Ascending aorta (tissue), 2 donors: Measurements from ENCODE around the gene C12orf60. TPM values are rescaled to one million over a fixed set of nuclear protein-coding genes. Genes with fewer than 3 reads are reported as not detected.

Source experiments
- DNase-seq, 2 donors: peaks; one replicate each; pipeline ENCODE4 v3.0.0-alpha.2; 2019; ENCODE audit warnings: low spot score in 2 of 2
- H3K27ac ChIP-seq, 2 donors: fragments of 200-600 bp; sonication (generic); one replicate each; pipeline ENCODE4 v1.5.1; 2016 to 2017; ENCODE audit warnings: mild to moderate bottlenecking in 1 of 2
- H3K27me3 ChIP-seq: fragments of 200-600 bp; sonication (generic); one replicate; pipeline ENCODE4 v1.5.1; 2017
- H3K36me3 ChIP-seq, 2 donors: fragments of 200-600 bp; sonication (generic); one replicate each; pipeline ENCODE4 v1.5.1; 2016
- H3K4me1 ChIP-seq, 2 donors: fragments of 200-600 bp; sonication (generic); one replicate each; pipeline ENCODE4 v1.5.1; 2016 to 2017; ENCODE audit warnings: mild to moderate bottlenecking in 1 of 2
- H3K4me3 ChIP-seq, 2 donors: fragments of 200-600 bp; sonication (generic); one replicate each; pipeline ENCODE4 v1.5.1; 2016 to 2017; ENCODE audit warnings: mild to moderate bottlenecking in 1 of 2
- H3K9me3 ChIP-seq, 2 donors: fragments of 200-600 bp; sonication (generic); one replicate each; pipeline ENCODE4 v1.5.1; 2016
- intact Hi-C: fragments of 100-400 bp; cut with DNase I; formaldehyde crosslinking; loops from one replicate; pipeline ENCODE4 v1.15.1; 2023
- total RNA-seq: library from RNA; depleted of rRNA; stranded (reverse); fragments of >200 nt; gene quantifications from one replicate; pipeline ENCODE4 v1.1.0, GENCODE V29; 2016
- TF ChIP-seq, protein P1 (sequence below), 3 experiments: fragments of 200-600 bp in 2 of 3; fragments of 450-650 bp in 1 of 3; sonication (generic) in 2 of 3; IDR thresholded peaks; one replicate each; pipeline ENCODE4 v1.5.1; 2016 to 2019; ENCODE audit warnings: antibody characterized with exemption in 3 of 3, mild to moderate bottlenecking in 1 of 3, moderate library complexity in 1 of 3

C12orf60 gene
- total RNA-seq, 1 donor from 2014 or later: not detected

- Histone ChIP-seq H3K4me1 (peaks cover 4 to 22% of the 10 kb centered on the region in 2 donors), H3K27me3 (no peaks in the 10 kb centered on the region), H3K36me3 (no peaks in the 10 kb centered on the region), H3K27ac (no peak overlapping the region), H3K4me3 (no peak overlapping the region), H3K9me3 (no peaks in the 10 kb centered on the region)
- TF ChIP-seq, protein P1, sequence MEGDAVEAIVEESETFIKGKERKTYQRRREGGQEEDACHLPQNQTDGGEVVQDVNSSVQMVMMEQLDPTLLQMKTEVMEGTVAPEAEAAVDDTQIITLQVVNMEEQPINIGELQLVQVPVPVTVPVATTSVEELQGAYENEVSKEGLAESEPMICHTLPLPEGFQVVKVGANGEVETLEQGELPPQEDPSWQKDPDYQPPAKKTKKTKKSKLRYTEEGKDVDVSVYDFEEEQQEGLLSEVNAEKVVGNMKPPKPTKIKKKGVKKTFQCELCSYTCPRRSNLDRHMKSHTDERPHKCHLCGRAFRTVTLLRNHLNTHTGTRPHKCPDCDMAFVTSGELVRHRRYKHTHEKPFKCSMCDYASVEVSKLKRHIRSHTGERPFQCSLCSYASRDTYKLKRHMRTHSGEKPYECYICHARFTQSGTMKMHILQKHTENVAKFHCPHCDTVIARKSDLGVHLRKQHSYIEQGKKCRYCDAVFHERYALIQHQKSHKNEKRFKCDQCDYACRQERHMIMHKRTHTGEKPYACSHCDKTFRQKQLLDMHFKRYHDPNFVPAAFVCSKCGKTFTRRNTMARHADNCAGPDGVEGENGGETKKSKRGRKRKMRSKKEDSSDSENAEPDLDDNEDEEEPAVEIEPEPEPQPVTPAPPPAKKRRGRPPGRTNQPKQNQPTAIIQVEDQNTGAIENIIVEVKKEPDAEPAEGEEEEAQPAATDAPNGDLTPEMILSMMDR (IDR thresholded peaks at IDR 0.05): no peak
- no peak for DNase-seq
- intact Hi-C loops: no loop called here
Measured at GRCh38 chr12:14852880-14853279, 49.4 kb downstream of the C12orf60 start.

- TF ChIP-seq, protein P1 (IDR thresholded peaks at IDR 0.05): no peak
- Histone ChIP-seq H3K36me3 (no peaks in the 10 kb centered on the region), H3K9me3 (no peaks in the 10 kb centered on the region), H3K4me3 (no peak overlapping the region), H3K27ac (no peak overlapping the region), H3K27me3 (no peaks in the 10 kb centered on the region), H3K4me1 (peaks cover 4 to 17% of the 10 kb centered on the region in 2 donors)
- intact Hi-C loops: no loop called here
- DNase-seq: no peak
Measured at GRCh38 chr12:14853961-14854360, 50.5 kb downstream of the C12orf60 start.

- H3K27me3 ChIP-seq: no peaks in the 10 kb centered on the region
- no peaks in the 10 kb centered on the region for H3K36me3 ChIP-seq
- TF ChIP-seq, protein P1 (IDR thresholded peaks at IDR 0.05): no peak
- intact Hi-C loops: no loop called here
- no peak for DNase-seq
- peaks cover 4 to 11% of the 10 kb centered on the region in 2 donors for H3K4me1 ChIP-seq
- H3K4me3 ChIP-seq: no peak overlapping the region
- H3K9me3 ChIP-seq: peaks cover 0 to under 1% of the 10 kb centered on the region in 2 donors
- peak overlapping the region in 1 of 2 donors; percentile 53 for H3K27ac ChIP-seq
Measured at GRCh38 chr12:14854586-14855183, 51.2 kb downstream of the C12orf60 start.

DNA sequence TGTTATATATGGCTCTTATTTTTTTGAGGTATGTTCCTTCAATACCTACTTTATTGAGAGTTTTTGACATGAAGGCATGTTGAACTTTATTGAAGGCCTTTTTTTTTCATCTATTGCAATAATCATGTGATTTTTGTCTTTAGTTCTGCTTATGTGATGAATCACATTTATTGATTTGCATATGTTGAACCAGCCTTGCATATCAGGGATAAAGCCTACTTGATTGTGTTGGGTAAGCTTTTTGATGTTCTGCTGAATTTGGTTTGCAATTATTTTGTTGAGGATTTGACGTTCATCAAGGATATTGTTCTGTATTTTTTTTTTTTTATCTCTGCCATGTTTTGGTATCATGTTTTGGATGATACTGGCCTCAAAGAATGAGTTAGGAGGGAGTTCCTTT, 55.0 kb downstream of the C12orf60 start:
- no peak overlapping the region for H3K27ac ChIP-seq
- H3K27me3 ChIP-seq: no peaks in the 10 kb centered on the region
- no peaks in the 10 kb centered on the region for H3K36me3 ChIP-seq
- H3K4me1 ChIP-seq: peaks cover 0 to 5% of the 10 kb centered on the region in 2 donors
- no peak for DNase-seq
- TF ChIP-seq, protein P1 (IDR thresholded peaks at IDR 0.05): no peak
- H3K4me3 ChIP-seq: no peak overlapping the region
- H3K9me3 ChIP-seq: peaks cover 0 to 16% of the 10 kb centered on the region in 2 donors
- intact Hi-C loops: no loop called here

DNA sequence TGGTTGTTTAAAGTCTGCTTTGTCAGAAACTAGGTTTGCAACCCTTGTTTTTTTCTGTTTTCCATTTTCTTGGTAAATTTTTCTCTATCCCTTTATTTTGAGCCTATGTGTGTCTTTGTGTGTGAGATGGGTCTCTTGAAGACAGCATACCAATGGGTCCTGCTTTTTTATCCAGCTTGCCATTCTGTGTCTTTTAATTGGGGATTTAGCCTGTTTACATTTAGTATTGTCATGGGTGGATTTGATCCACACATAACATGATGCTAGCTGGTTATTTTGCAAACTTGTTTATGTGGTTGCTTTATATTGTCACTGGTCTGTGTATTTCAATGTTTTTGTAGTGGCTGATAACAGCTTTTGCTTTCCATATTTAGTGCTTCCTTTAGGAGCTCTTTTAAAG, 57.0 kb downstream of the C12orf60 start:
- Histone ChIP-seq H3K27ac (no peak overlapping the region), H3K4me1 (no peaks in the 10 kb centered on the region), H3K9me3 (peaks cover 0 to 16% of the 10 kb centered on the region in 2 donors), H3K36me3 (no peaks in the 10 kb centered on the region), H3K4me3 (no peak overlapping the region), H3K27me3 (no peaks in the 10 kb centered on the region)
- no peak for DNase-seq
- intact Hi-C loops: no loop called here
- TF ChIP-seq, protein P1 (IDR thresholded peaks at IDR 0.05): no peak
